ENCODE results near the gene SEC24D.

GRCh38 chr4:118712872-118713271 lies 123.1 kb downstream of the SEC24D start:
- no peak for TF ChIP-seq CTCF (conservative IDR thresholded peaks at IDR 0.05; ENCODE audit: low read depth, low read length)
- TF ChIP-seq EZH2phosphoT487 (IDR thresholded peaks at IDR 0.05; ENCODE audit: borderline replicate concordance, low read length): no peak
- no peak for TF ChIP-seq EZH2 (IDR thresholded peaks at IDR 0.05; ENCODE audit: low read length, unreplicated experiment)

Data from PC-3 (cell line).